22Rv1 (cell line): ENCODE data around the gene ERAS.

Experiments used
- CTCF ChIP-seq: fragments of 450-650 bp; IDR thresholded peaks from 2 replicates; pipeline ENCODE4 v1.5.1; 2017; ENCODE audit warnings: mild to moderate bottlenecking
- ZFX ChIP-seq: fragments of 450-650 bp; IDR thresholded peaks from 2 replicates; pipeline ENCODE4 v1.6.1; 2017; ENCODE audit warnings: antibody characterized with exemption, borderline replicate concordance

GRCh38 chrX:48793935-48794334, 32.4 kb upstream of the ERAS start:
- TF ChIP-seq CTCF (no peak), ZFX (no peak)
